Measurements from ENCODE around the gene APBB1IP. TPM values are rescaled to one million over a fixed set of nuclear protein-coding genes. Genes with fewer than 3 reads are reported as not detected.

The APBB1IP gene
- total RNA-seq, 2 donors from 2014 or later: 1.4 to 3.1 TPM

- Histone ChIP-seq H3K27ac (no peak overlapping the region), H3K4me3 (no peak overlapping the region), H3K36me3 (no peaks in the 10 kb centered on the region), H3K27me3 (no peaks in the 10 kb centered on the region), H3K9me3 (no peaks in the 10 kb centered on the region), H3K4me1 (no peaks in the 10 kb centered on the region)
- no peak for DNase-seq (ENCODE audit: low spot score)
- TF ChIP-seq, protein P1, sequence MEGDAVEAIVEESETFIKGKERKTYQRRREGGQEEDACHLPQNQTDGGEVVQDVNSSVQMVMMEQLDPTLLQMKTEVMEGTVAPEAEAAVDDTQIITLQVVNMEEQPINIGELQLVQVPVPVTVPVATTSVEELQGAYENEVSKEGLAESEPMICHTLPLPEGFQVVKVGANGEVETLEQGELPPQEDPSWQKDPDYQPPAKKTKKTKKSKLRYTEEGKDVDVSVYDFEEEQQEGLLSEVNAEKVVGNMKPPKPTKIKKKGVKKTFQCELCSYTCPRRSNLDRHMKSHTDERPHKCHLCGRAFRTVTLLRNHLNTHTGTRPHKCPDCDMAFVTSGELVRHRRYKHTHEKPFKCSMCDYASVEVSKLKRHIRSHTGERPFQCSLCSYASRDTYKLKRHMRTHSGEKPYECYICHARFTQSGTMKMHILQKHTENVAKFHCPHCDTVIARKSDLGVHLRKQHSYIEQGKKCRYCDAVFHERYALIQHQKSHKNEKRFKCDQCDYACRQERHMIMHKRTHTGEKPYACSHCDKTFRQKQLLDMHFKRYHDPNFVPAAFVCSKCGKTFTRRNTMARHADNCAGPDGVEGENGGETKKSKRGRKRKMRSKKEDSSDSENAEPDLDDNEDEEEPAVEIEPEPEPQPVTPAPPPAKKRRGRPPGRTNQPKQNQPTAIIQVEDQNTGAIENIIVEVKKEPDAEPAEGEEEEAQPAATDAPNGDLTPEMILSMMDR (IDR thresholded peaks at IDR 0.05): no peak
These were observed 16.8 kb downstream of the APBB1IP start for GRCh38 chr10:26454891-26455290.

GRCh38 chr10:26455567-26456315, 17.6 kb downstream of the APBB1IP start:
- Histone ChIP-seq H3K36me3 (no peaks in the 10 kb centered on the region), H3K9me3 (no peaks in the 10 kb centered on the region), H3K4me3 (no peak overlapping the region), H3K4me1 (no peaks in the 10 kb centered on the region), H3K27ac (no peak overlapping the region), H3K27me3 (no peaks in the 10 kb centered on the region)
- TF ChIP-seq, protein P1 (IDR thresholded peaks at IDR 0.05): no peak
- no peak for DNase-seq (ENCODE audit: low spot score)

- H3K27me3 ChIP-seq: no peaks in the 10 kb centered on the region
- H3K9me3 ChIP-seq: no peaks in the 10 kb centered on the region
- no peaks in the 10 kb centered on the region for H3K36me3 ChIP-seq
- DNase-seq (ENCODE audit: low spot score): no peak
- TF ChIP-seq, protein P1 (IDR thresholded peaks at IDR 0.05): no peak
- H3K4me3 ChIP-seq: no peak overlapping the region
- H3K4me1 ChIP-seq: no peaks in the 10 kb centered on the region
- no peak overlapping the region for H3K27ac ChIP-seq
These were observed 18.9 kb downstream of the APBB1IP start for GRCh38 chr10:26457088-26457487.

GRCh38 chr10:26460736-26461135, 22.6 kb downstream of the APBB1IP start:
- no peaks in the 10 kb centered on the region for H3K9me3 ChIP-seq
- H3K27me3 ChIP-seq: no peaks in the 10 kb centered on the region
- H3K4me1 ChIP-seq: no peaks in the 10 kb centered on the region
- TF ChIP-seq, protein P1 (IDR thresholded peaks at IDR 0.05): no peak
- H3K27ac ChIP-seq: no peak overlapping the region
- DNase-seq (ENCODE audit: low spot score): no peak
- H3K4me3 ChIP-seq: no peak overlapping the region
- H3K36me3 ChIP-seq: no peaks in the 10 kb centered on the region

GRCh38 chr10:26463986-26464385, 25.8 kb downstream of the APBB1IP start:
- TF ChIP-seq, protein P1 (IDR thresholded peaks at IDR 0.05): no peak

More at GRCh38 chr10:26463986-26464385, 25.8 kb downstream of the APBB1IP start:
- H3K27ac ChIP-seq: no peak overlapping the region
- H3K27me3 ChIP-seq: no peaks in the 10 kb centered on the region
- H3K4me1 ChIP-seq: no peaks in the 10 kb centered on the region
- no peak overlapping the region for H3K4me3 ChIP-seq
- no peaks in the 10 kb centered on the region for H3K36me3 ChIP-seq
- no peak for DNase-seq (ENCODE audit: low spot score)
- H3K9me3 ChIP-seq: no peaks in the 10 kb centered on the region
